GM18499 (cell line): ENCODE data around the gene LANCL3.

Experiments used
- ATAC-seq: cut with Tn5 transposase; IDR thresholded peaks from one replicate; pipeline ENCODE4 v1.9.1; 2021; ENCODE audit warnings: moderate number of reproducible peaks; ENCODE audit not compliant: insufficient read depth, unreplicated experiment

The LANCL3 gene

DNA sequence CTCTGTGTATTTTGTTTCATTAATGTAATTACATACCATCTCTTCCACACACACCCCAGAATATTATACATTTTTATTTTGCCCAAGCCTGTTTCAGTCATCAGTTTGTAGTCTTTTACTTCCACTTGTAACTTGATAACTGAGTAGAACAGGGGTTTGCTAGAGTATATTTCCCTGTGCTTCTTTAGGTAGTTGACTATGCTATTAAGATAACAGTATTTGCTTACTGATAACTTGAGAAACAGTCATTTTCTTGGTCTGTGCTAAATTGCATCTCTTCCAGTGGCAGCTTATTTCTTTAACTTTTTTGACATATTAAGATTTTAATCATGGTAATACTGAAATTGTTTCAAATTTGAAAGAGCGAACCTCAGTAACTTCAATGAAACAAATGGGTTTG lies 107.1 kb downstream of the LANCL3 start:
- ATAC-seq = no peak

DNA sequence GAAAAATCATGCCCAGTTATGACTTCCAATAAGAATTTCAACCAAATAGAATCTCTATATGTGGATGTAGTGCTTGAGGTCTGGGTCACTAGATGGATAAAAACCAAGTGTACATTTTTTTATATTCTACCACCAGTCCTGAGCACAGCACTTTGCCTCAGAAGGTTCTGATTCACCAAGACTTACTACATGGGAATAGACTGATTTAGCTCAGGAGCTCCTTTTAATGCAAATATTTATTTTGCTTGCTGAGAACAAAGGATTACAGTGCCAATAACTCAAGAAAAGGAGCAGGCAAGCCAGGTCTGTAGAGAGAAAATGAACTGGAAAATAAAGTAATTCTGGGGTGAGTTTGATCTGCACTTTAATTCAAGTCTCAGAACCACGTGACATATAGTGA lies 107.8 kb downstream of the LANCL3 start:
- ATAC-seq = no peak

DNA sequence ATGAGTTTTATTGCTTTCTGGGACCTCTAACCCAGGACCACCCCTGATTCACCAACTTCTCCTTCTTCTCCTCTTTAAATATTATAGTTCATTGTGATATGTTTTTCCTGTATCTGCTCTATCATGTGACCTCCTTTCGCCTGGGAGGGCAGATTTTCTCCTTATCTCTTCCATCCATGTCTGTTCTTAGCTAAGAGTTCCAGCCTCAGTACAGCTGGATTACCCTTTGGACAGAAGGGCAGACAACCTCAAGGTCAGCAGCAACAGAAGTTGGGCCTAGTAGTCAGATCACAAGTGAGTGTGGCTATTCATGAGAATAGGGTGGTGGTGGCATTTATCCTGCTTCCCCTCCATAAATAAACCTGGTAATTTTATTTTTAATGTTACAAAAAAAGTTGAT lies 108.4 kb downstream of the LANCL3 start:
- ATAC-seq = no peak

DNA sequence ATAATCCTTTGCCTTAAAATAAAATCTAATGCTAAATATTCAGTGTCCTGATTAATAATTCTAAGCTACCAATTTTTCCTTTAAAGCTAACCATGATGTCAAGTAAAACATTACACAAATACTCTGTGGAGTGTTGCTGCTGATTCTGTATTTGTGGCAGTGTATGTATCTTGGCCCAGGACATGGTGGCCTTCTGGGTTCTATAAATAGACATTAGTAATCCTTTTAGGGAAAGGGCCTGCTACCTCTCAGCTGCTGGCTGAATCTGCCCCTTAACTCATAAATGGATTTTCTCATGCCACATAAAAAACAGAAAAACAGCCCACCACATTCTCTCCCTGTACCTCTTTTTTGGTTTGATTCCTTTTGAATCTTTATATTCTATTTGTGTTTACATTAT lies 113.0 kb downstream of the LANCL3 start:
- no peak for ATAC-seq

DNA sequence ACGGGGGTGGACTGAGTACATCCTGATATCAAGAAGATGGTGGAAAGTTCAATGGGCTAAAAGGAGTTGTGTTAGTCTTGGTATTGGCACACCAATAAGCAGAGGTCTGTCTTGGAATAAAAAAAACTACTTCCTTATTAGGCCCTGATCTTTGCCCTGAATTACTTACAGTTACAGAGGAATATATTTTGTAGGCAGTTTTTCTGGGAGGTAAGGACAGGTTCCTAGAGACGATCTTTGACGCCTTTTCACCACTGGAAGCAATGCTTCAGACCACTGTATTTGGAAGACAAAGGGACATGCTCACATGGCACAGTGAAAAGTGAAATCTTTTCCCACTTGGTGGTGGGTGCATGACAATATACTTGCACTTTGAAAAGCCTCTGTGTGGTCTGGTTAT lies 113.5 kb downstream of the LANCL3 start:
- ATAC-seq = no peak

DNA sequence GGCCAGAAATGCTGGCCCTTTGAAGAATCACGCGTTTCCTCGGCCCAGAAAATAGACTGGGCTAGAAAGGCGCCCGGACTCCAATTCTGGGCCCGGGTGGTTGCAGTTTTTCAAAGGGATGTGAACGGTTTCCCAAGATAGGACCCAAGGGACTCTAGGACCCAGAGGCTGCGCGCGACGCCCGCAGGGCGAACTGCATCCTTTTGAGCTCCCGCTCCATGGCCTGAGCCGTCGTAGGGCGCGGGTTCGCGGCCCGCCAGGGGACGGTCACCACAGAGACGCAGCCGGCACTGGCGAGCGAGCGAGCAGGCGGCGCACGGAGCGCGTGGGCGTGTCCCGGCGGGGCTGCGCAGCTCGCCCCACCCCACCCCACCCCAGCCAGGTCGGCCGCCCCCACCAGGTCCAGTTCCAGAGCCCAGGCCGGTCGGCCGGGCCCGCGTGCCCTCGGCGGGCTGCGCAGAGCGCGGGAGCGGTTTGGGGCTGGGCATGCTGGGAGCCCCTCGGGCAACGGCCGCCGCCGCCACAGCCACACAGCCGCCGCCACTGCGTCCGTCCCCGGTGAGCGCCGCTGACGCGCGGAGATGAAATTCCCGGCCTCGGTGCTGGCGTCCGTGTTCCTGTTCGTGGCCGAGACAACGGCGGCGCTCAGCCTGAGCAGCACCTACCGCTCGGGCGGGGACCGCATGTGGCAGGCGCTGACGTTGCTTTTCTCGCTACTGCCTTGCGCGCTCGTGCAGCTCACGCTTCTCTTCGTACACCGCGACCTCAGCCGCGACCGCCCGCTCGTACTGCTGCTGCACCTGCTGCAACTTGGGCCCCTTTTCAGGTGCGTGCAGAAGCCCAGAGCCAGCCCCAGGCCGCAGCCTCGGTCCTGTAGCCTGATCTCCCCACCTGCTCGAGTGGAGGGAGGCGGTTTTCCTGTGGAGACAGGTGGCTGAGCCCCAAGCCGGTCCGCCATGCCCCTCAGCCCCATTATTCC lies 114.2 kb downstream of the LANCL3 start, which contains the start of gene XK:
Gene XK (plus strand): TSS at position 411 of the 979 bp plus-strand sequence. CDS start 171 bp downstream, at position 582.
- no peak for ATAC-seq

DNA sequence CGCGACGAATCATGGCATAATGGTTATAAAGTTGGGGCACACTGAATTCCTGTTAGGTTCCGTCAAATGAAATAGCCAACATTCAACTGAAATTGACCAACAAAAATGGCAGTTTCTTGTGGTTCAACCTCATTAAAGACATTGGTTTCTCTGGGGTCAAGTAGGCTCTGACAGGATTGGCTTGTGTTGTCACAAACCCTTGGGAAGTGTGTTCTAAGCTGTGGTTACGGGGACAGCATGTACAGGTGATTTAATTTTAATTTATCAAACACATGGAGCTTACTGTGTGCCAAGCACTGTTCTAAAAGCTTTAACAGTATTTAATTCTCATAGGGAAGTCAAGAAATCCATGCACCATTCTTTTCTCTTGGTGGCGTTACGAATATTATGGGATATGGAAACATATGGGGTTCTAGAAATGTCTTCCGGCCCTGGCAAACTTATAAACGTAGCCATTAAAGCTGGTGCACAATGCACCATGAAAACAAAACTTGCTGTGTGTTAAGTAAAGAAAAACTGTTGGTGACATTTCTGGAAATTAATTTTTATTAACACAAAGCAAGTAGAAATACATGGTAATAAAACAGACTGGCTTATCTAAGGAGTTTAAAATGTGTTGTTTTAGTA lies 115.0 kb downstream of the LANCL3 start:
- no peak for ATAC-seq

DNA sequence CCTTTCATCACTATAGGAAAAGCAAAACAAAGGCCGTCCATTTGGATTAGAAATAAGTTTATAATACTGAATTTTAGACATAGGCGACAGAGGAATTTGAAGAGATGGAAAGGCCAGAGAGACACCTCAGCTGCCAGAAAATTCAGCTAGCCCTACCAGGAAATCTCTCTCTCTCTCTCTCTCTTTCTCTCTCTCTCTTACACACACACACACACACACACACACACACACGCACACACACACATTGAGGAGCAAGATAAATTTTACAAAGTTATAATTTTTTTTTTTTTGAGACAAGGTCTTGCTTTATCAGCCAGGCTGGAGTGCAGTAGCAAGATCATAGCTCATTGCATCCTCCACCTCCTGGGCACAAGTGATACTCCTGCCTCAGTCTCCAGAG lies 115.5 kb downstream of the LANCL3 start:
- ATAC-seq = no peak

DNA sequence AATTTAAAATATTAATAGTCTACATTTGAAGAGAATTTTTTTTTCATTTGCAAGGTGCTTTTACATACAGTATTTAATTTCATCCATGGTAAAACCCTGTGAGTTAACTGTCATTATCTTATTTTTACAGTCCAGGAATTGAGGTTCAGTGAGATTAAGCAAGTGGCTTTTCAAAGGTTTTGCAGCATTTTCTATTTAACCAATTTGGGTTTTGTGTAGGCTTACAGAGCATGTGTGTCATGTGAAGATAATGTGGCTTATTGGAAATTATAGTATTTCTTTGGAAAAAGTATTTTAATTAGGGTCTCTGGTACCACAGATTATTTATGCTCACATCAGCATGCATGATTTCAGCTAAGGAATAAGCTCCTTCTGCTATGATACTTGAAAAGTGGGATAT lies 118.7 kb downstream of the LANCL3 start:
- no peak for ATAC-seq

DNA sequence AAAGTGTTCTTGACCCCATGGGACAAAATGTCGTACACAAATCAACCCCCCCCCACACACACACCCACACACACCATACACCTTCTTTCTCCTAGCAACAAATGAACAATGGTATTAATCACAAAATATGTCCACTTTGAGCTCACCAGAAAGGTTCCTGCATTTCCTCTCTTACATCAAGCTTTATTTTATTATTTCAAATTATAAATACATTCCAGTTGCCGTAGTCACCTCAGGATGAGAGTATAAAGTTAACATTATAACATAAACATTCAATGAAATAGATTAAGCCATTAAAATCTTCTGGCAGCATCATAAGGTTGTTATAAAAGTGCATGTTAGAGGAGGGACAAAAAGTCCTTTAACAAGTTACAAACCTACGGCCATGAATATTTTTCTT lies 121.5 kb downstream of the LANCL3 start:
- ATAC-seq = no peak

DNA sequence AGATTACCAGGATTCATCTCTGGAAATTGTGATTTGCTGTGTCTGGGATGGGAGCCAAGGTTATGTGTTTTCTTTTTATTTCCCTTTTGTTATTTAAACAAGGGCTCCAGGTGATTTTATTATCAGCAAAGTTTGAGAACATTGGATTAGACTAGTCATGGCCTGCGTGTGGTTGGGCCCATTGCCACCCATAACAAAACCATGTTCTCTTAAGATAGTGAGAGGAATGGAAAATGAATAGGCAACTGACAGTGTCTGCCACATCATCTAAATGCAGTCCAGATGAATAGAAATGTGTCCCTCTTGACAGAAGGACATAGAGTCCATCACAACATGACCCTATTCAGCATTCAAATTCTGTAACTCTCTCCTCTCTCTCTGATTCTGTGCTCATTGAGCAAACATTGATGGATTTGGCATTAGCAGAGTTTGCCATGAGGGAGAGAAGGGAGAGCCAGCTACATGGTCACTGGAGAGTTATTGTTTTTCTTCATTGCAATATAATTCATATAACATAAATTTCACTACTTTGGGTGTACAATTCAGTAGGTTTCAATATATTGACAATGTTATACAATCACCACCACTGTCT lies 125.8 kb downstream of the LANCL3 start:
- no peak for ATAC-seq

DNA sequence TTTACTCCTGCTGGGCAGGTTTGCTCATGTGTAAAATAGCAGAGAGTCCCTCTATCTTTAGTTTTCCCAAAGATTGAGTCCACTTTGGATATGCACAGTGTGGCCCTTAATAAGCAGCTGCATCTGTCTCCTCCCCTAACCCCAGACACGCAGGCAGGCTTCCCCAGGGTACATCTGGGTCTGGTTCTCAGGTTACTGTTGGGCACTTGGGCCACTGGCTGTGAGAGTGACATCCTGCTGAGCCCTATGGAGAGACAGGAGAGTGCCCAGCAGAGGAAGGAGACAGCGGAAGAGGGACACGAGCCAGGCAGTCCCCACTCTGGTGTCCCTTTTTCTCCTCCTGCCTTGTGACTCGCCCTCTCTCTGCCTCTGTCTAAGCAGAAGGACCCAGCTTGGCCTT lies 130.1 kb downstream of the LANCL3 start:
- ATAC-seq = no peak

DNA sequence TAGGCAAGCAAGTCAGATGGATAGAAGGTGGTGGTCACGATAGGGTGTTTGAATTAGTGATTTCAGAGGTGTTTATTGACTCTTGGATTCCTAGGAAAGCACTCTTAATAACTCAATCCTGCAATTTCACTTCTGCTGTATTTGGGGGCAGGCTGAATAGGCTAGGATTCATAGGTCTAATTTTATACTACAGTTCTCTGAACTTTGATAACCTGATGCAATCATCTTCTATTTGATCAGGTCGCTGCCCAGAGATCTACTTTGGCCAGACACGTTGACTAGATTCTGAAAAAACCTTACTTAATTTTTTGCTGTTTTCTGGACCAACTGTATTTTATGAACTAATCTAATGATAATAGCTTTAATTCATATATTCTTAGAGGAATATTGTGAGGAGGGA lies 140.5 kb downstream of the LANCL3 start:
- no peak for ATAC-seq

DNA sequence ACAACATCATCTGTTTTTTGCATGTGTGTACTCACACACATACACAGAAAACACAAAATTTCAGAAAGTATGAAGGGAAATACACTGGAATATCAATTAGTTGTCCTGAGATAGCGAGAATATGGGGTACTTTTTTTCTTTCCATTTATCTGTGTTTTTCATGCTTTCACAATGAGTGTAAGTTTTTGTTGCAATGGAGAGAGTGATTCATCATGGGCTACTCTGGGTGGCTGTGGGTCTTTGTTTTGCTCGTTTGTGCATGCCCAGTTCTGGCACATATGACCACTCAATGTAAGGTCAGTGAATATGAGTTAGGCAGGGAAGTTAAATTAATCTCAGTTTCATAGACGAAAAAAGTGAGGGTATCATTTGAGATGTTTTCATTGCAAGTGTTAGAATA lies 141.0 kb downstream of the LANCL3 start:
- no peak for ATAC-seq

DNA sequence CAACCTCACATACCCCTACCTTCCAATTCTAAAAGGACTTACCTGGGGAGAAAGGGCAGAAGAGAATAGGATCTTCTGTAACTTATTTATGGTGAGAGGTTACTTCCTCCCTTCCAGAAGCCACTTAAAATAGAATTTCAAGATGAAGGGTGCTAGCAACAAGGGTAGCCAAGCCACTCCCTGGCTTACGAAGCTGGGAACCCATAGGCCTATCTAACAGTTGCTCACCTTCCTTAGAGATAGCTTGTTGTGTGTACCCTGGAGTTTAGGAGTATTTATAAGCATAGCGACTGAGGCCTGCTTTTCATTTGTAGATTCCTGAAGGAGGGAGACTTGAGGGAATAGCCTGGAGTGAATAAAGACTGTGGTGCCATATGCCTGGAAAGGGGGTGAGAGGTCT lies 143.0 kb downstream of the LANCL3 start:
- no peak for ATAC-seq

DNA sequence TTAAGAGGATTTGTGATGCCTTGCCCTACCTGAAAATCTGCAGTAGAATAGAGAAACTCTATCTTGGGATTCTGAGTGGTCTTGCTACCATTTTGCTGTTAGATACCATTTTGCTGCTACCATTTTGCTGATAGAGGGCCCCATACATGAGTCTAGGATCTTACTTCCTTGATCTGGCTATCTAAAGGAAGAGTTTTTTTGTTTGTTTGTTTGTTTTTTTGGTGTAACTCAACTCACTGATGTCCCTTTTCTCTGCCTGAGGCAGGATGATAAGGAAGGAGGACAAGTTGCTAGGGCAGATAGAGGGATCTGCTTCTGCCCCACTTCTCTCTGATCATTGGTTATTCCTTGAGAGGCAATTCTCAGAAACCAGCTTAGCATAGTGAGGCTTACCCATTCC lies 145.1 kb downstream of the LANCL3 start:
- no peak for ATAC-seq

DNA sequence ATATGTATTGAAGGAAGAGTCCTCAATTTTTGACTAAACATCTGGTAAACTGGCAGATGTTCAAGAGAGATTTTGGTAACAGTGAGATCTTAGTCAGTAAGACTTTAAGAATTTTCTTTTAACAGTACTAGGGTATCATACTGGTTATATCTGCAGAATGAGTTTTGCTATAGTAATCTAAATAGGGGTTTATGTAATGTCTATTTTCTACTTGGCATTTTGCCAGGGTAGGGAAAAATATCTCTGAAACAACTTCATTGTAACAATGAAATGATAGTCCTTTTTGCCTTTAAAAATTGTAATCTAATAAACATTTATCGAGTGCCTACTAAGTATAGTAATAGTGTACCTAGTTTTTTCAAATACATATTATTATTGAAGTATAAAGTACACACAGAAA lies 146.2 kb downstream of the LANCL3 start:
- no peak for ATAC-seq

DNA sequence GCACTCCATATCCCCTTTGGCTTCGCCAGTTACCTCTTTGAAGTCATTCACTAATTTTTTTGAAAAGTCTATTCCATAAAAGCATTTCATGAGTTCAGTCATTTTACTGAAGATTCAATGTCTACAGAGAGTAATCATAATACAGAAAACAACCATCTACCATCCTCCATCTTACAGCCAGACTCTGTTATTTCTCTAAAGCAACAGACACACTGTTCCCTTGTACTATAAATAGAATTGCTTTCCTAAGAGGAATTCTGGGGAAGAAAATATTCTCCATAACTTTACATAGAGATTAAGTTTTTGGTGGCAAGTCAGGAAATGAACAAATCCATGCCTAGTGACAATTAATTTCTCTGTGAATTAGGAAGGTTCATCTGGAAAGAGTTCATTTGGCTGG lies 151.1 kb downstream of the LANCL3 start:
- no peak for ATAC-seq

DNA sequence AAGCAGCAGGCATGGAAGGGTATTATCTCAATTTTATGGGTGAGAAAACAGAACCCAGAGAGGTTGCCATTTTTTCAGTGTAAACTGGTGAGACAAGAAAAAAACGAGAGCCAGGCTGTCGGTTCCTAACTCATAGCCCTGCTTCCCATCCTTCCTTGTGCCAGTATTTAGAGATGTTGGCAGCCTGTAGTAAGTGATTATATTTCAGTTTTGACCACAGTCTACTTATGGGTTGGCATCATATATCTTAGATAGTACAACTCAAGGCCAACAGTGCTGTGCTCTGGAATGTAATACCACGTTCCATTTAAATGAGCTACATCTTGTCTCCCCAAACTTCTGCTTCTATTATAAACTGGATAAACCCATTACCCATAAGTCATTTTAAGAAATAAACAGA lies 154.9 kb downstream of the LANCL3 start:
- ATAC-seq = no peak
